ENCODE results near the gene MAK. TPM values are rescaled to one million over a fixed set of nuclear protein-coding genes. Genes with fewer than 3 reads are reported as not detected.

MAK gene
- polyA plus RNA-seq, 1 donor (not counting 4 experiments of a cell fraction or from before 2014, with no cell fraction given) = not detected

- H3K27ac ChIP-seq (ENCODE audit: control insufficient read depth, insufficient read depth, low read length) = no peak overlapping the region
- dilution Hi-C loops (cut with MboI; ENCODE audit: extremely low pct_ligation_motif_present, low sequenced_read_pairs) = no loop called here
- no peaks in the 10 kb centered on the region for H3K9me3 ChIP-seq (ENCODE audit: control insufficient read depth, low read depth, low read length)
- H3K36me3 ChIP-seq (ENCODE audit: control insufficient read depth in 2 of 2, extremely low read depth in 1 of 2, insufficient read depth in 2 of 2, low read length in 2 of 2) = no peaks in the 10 kb centered on the region
- H3K4me1 ChIP-seq (ENCODE audit: control insufficient read depth, extremely low read depth, insufficient read depth, low read length) = no peaks in the 10 kb centered on the region
- no peaks in the 10 kb centered on the region for H3K27me3 ChIP-seq (ENCODE audit: control insufficient read depth, extremely low read depth, insufficient read depth, low read length)
- DNase-seq (ENCODE audit: low read depth, low spot score) = no peak
- H3K4me3 ChIP-seq (ENCODE audit: control insufficient read depth in 2 of 3, extremely low read depth in 1 of 3, insufficient read depth in 2 of 3, low read depth in 1 of 3, low read length in 3 of 3) = no peak overlapping the region
- H2AFZ ChIP-seq (ENCODE audit: control insufficient read depth, low read length) = no peak overlapping the region
- no peaks in the 10 kb centered on the region for H3K9me1 ChIP-seq (ENCODE audit: control insufficient read depth, extremely low read depth, insufficient read depth, low read length)
- no peak overlapping the region for H3K4me2 ChIP-seq (ENCODE audit: control insufficient read depth, extremely low read depth, insufficient read depth, low read depth, low read length)
- FAIRE-seq = no peak
- no peak overlapping the region for H3K9ac ChIP-seq (ENCODE audit: control insufficient read depth, extremely low read depth, insufficient read depth, low read length)
- H3K79me2 ChIP-seq (ENCODE audit: control insufficient read depth, insufficient read depth, low read length) = no peaks in the 10 kb centered on the region
- no peaks in the 10 kb centered on the region for H4K20me1 ChIP-seq (ENCODE audit: control insufficient read depth, extremely low read depth, insufficient read depth, low read length)
- TF ChIP-seq CTCF (optimal IDR thresholded peaks at IDR 0.05 in 1 of 3, IDR thresholded peaks at IDR 0.05 in 1 of 3, conservative IDR thresholded peaks at IDR 0.05 in 1 of 3; ENCODE audit: extremely low read depth in 1 of 3, insufficient read depth in 2 of 3, low read length in 3 of 3) (no peak), EZH2 (IDR thresholded peaks at IDR 0.05; ENCODE audit: low read length) (no peak)
Measured at GRCh38 chr6:10809098-10809497, 29.2 kb downstream of the MAK start.

- no peak overlapping the region for H2AFZ ChIP-seq (ENCODE audit: control insufficient read depth, low read length)
- H3K4me1 ChIP-seq (ENCODE audit: control insufficient read depth, extremely low read depth, insufficient read depth, low read length) = no peaks in the 10 kb centered on the region
- dilution Hi-C loops (cut with MboI; ENCODE audit: extremely low pct_ligation_motif_present, low sequenced_read_pairs) = no loop called here
- H3K27me3 ChIP-seq (ENCODE audit: control insufficient read depth, extremely low read depth, insufficient read depth, low read length) = no peaks in the 10 kb centered on the region
- H3K36me3 ChIP-seq (ENCODE audit: control insufficient read depth in 2 of 2, extremely low read depth in 1 of 2, insufficient read depth in 2 of 2, low read length in 2 of 2) = no peaks in the 10 kb centered on the region
- H3K4me3 ChIP-seq (ENCODE audit: control insufficient read depth in 2 of 3, extremely low read depth in 1 of 3, insufficient read depth in 2 of 3, low read depth in 1 of 3, low read length in 3 of 3) = no peak overlapping the region
- no peaks in the 10 kb centered on the region for H3K9me3 ChIP-seq (ENCODE audit: control insufficient read depth, low read depth, low read length)
- no peak overlapping the region for H3K4me2 ChIP-seq (ENCODE audit: control insufficient read depth, extremely low read depth, insufficient read depth, low read depth, low read length)
- DNase-seq (ENCODE audit: low read depth, low spot score) (no peak), FAIRE-seq (no peak)
- no peaks in the 10 kb centered on the region for H3K9me1 ChIP-seq (ENCODE audit: control insufficient read depth, extremely low read depth, insufficient read depth, low read length)
- H3K27ac ChIP-seq (ENCODE audit: control insufficient read depth, insufficient read depth, low read length) = no peak overlapping the region
- H4K20me1 ChIP-seq (ENCODE audit: control insufficient read depth, extremely low read depth, insufficient read depth, low read length) = no peaks in the 10 kb centered on the region
- TF ChIP-seq CTCF (optimal IDR thresholded peaks at IDR 0.05 in 1 of 3, IDR thresholded peaks at IDR 0.05 in 1 of 3, conservative IDR thresholded peaks at IDR 0.05 in 1 of 3; ENCODE audit: extremely low read depth in 1 of 3, insufficient read depth in 2 of 3, low read length in 3 of 3) (no peak), EZH2 (IDR thresholded peaks at IDR 0.05; ENCODE audit: low read length) (no peak)
- no peak overlapping the region for H3K9ac ChIP-seq (ENCODE audit: control insufficient read depth, extremely low read depth, insufficient read depth, low read length)
- no peaks in the 10 kb centered on the region for H3K79me2 ChIP-seq (ENCODE audit: control insufficient read depth, insufficient read depth, low read length)
Measured at GRCh38 chr6:10808376-10808775, 30.0 kb downstream of the MAK start.
